Activated CD4-positive, alpha-beta T cell treated with anti-CD3 and anti-CD28 coated beads, Interleukin-2, amount 50 U/mL, for 1 hour (primary cell): ENCODE data around the gene MYH11.
"Not testable (repeated sequence)": the region's sequence is repeated elsewhere in the genome, so short reads cannot be mapped to it uniquely, and the experiment has no call there.

ENCODE experiments used
- DNase-seq: peaks from one replicate; pipeline ENCODE4 v3.0.0-alpha.2; 2020

Gene MYH11

DNA sequence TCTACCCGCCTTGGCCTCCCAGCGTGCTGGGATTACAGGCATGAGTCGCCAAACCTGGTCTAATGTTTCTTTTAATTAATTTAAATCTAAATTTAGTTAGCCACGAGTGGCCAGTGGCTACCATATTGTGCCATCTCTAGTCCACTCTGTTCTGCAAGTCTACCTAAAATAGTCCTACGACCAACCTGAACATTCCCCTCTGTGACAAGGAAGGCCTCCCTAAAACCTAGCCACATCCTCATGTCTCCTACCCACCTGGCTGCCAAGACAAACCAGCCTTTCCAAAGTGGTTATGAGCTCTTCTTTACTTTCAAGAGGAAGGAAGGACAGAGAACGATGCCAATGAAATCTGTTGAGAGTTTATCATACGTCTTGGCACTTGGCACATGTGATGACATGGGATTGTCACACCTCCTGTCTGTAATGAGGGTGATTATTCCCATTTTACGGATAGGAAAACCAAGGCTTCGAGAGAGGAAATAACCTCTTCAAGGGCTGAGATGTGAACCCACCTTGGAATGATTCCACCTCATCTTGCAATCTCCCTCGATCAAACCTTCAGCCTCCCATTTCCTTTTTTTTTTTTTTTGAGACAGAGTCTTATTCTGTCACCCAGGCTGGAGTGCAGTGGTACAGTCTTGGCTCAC is 19.7 kb downstream of the MYH11 start:
- no peak for DNase-seq

DNA sequence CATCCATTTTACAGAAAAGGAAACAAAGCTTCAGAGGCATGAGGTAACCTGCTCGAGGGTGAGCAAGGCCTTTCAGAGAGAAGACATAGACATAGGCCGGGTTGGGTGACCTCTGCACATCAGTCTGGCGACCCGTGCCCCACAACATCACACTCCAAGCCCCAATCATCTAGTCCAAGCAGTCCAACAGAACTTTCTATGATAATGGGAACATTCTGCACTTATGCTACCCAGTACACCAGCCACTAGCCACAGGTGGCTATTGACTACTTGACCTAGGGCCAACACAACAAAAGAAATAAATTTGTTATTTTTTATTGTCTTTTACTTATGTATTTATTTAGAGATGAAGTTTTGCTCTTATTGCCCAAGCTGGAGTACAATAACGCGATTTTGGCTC is 20.8 kb downstream of the MYH11 start:
- DNase-seq: no peak

DNA sequence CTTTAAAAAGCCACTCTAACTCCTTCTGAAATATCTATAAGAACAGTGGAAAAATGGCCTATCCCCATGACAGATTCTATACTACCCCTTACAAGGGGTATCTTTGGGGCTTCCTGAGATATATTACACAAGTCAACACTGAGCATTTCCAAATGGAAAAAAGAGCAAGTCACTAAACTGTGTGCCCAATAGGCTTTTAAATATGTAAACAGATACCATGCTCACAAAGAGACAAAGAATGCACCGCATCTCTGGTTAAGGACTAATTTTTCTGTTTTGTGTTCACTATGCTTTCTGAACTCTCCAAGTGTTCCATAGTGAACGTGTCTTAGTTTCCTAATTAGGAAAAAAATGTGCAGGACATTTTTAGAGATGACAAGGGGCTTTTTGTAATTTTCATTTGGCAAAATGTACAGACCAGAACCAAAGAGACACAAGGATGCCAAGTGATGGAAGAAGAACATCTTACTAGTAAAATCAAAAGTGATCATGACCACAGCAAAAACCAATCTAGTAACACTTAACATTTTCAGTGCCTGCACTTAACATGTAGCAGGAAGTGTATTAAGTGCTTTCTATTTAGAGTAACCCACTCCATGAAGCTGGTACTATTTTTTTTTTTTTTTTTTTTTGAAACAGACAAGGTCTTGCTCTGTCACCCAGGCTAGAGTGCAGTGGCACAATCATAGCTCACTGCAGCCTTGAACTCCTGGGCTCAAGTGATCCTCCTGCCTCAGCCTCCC is 21.5 kb downstream of the MYH11 start:
- no peak for DNase-seq

DNA sequence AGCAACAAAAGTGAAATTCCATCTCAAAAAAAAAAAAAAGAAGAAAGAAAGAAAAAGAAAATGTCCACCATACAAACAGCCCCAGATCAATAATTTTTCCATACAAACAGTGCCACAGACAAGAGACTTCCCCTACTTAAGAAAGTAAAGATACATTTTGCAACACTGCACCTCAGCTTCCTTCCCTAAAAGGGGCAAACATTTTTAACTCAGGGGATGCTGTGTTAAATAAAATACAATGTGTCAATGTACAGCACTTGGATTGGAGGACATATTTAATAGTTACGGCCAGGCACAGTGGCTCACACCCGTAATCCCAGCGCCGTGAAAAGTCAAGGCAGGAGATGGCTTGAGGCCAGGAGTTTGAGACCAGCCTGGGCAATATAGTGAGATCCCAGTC is 22.3 kb downstream of the MYH11 start:
- DNase-seq: no peak

DNA sequence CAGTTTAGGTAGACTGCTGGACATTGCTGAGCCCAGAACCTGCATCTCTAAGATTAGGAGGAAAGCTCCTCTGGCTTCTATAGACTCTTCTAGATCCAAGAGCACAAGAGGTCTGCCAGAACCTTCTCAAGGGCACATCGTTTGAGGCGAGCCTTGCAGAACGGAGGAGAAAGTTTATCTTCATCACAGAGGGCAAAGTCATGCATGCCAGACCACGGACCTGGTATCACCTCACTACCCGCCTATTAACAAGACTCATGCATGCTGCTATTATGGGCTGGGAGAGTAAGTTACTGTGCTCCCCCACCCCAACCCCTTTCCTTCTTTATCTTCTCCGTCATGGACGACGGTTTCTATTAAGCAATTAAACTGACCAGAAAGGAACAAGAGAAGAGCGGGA is 23.3 kb downstream of the MYH11 start:
- no peak for DNase-seq

DNA sequence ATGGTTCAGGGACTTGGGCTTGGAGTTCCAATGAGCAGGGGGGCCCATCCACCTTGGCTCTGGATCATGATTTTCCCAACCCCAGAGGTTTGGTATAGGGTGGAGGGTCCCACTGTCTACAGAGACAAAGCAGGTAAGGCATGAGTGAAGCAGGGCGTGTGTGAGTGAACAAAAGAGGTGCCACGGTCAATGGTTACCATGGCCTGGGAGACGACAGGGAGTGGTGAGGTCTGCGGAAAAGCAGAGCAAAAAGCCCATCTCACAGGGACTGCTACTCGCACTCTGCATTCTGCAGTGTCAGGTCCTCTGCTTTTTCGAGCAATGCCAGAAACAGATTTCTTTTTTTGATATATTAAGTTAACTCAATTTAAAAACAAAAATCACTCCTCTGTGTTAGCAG is 24.6 kb downstream of the MYH11 start:
- DNase-seq: no peak

DNA sequence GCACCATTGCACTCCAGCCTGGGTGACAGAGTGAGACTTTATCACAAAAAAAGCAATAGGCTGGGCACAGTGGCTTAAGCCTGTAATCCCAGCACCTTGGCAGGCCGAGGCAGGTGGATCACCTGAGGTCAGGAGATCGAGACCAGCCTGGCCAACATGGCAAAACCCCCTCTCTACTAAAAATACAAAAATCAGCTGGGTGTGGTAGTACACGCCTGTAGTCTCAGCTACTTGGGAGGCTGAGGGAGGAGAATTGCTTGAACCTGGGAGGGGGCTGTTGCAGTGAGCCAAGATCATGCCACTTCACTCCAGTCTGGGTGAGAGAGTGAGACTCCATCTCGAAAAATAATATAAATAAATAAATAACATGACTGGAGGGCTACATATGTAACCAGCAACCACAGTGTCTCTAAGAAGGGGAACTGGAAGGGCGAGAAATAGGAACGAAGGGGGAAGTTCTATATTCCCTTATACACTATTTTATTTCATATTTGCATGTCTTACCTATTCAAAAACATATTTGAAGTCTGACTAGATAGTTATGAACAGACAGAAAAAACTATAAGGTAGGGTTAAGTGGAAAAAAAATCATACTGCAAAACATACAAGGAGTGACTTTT is 25.9 kb downstream of the MYH11 start:
- no peak for DNase-seq

DNA sequence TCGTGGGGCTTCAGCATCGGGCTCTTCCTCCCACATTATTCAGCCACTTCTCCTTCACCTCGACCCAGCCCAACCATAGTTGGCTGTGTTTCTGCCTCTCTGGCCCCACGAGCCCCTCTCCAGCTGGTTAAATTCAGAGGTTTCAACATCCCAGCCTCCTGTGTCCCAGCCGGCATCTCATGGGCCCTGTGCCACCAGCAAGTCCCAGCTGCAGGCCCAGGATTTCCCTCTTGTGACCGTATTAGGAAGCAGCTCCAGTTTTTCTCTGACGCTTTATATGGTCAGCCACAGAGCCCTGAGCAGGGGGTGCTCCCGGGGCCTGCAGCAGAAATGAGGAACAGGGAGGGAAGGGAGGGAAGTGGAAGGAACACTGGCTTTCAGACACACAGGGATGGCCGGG is 27.4 kb downstream of the MYH11 start:
- no peak for DNase-seq

DNA sequence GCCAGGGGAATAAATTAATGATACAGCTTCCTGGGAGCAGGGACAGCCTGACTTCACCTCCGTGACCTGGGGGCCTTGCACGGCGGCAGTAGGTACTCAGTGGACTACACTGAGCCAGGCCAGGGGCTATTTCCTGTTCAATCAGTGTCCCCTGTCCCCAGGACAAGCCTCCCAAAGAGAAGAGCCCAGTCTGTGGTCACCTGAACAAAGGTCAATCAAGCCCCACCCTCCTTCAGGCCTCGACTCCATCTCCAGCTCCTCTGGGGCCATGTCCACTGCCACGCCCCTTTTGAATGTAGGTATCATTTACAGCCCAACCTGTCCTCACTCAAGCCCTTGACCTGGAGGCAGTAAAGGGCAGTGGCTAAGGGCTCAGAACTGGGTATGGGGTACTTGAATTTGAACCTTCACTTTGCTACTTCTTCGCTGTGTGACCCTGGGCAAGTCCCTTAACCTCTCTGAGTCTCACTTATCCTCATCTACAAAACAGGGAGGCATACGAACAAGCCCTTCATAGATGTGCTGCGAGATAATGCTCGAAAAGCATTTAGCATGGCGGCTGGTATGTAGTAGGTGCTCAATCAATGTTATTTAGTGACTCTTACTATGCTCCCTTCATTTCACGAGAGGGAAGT is 29.0 kb downstream of the MYH11 start:
- DNase-seq: no peak

DNA sequence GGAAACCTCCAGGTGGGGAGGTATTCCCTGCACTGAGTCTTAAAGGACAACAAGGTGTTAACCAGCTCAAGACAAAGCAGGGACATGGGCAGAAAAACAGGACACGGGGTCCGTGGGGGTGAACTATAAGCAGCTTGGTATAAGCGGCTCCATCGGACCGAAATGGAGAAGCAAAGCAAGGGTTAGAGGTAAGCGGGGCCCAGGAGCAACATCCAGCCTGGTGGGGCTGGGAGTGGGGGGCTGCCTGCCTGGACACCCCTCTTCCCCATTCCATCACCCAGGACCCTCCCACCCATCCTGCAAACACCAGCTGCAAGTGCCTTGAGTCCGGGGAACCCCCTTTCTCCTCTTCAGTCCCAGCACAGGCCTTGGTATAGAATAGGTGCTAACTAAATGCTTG is 29.5 kb downstream of the MYH11 start:
- no peak for DNase-seq

DNA sequence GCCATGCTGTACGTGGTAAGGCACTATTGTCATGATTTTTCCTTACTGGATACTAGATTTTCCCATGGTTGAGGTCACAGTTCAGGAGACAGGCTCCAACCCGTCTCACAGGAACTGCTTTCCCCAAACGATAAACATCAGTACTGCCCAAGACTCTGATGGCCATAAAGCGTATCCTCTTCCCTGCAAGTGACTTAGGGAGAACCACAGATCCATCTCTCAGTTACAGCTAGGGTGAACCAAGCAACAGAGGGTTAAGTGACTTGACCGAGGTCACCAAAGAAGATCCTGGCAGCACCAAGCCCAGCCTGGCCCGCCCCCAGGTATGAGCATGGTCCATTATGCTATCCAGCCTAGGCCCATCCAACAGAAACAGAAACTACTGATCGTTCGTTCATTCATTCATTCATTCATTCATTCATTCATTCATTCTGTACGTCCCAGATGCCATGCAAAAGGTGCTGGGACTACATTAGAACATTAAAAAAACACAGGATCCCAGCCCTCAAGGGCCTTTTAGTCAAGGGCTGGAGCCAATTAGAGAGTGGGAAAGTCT is 31.0 kb downstream of the MYH11 start:
- DNase-seq: no peak

DNA sequence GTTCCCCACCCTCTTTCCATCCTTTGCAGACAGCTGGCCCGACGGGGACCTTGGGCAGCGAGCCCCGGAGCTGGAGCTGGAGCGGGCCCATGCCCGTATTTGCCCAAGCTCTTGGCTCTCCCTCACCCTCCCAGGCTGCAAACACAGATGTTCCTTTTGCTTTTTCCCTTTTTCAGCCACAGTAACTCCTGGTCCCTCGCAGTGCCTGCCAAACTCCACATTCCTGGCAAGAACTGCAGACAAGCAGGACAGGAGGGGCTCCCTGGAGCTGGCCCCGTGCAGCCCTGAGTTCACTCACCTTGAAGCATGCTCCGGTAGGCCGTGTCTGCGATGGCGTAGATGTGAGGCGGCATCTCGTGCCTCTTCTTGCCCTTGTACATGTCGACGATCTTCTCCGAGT is 33.9 kb downstream of the MYH11 start:
- no peak for DNase-seq

DNA sequence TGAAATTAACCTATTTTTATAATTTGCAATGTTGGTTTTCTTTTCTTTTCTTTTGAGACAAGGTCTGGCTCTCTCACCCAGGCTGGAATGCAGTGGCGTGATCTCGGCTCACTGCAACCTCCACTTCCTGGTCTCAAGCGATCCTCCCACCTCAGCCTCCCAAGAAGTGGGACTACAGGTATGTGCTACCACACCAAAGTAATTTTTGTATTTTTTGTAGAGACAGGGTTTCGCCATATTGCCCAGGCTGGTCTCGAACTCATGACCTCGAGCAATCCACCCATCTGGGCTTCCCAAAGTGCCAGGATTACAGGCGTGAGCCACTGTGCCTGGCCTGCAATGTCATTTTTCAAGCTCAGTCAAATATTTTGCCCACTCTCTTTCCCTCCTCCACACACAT is 36.0 kb downstream of the MYH11 start:
- DNase-seq: no peak

DNA sequence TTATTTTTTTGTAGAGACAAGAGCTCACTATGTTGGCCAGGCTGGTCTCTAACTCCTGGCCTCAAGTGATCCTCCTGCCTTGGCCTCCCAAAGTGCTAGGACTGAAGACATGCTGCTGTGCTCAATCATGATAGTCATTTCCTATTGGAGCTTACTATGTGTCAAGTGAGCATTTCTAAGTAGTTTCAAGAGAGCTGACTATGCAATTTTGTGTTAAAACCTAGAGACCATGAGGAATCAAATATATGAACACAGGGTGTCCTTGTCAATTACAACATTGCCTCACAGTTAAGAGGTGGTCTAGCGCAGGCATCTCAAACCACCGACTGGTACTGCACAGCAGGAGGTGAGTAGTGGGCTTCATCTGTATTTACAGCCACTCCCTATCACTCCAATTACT is 37.8 kb downstream of the MYH11 start:
- DNase-seq: no peak

DNA sequence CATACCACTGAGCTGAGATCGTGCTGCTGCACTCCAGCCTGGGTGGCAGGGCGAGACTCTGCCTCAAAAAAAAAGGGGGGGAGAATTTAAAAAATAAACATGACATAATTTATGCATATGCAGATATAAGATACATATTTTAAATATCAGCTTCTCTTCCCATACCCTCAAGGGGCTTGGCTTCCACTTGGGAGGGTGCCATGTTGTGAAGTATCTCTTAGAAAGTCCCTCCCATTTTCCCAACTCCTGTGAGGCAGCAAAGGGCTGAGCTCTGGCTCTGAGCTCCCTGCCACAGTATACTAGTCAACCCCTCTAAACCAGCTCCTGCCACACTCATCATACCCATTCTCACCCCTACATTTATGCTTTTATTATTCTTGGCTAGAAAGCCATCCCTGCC is 39.4 kb downstream of the MYH11 start:
- no peak for DNase-seq

DNA sequence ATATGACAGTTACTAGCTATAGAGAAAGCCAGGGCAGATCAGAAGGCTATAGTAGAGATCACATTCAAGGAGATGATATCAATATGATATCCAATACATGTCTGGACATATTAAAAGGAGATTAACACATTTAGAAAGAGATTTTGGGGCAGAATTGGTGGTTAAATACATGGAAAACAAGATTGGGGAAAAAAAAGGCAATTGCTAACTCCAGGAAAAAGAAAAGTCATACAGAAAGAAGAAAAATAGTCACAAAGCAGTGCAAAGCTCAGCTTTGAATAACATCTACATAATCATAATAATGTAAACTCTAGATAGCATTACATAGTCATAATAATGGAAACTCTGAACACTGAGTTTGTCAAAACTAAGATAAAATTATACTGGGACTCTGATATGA is 40.6 kb downstream of the MYH11 start:
- no peak for DNase-seq

DNA sequence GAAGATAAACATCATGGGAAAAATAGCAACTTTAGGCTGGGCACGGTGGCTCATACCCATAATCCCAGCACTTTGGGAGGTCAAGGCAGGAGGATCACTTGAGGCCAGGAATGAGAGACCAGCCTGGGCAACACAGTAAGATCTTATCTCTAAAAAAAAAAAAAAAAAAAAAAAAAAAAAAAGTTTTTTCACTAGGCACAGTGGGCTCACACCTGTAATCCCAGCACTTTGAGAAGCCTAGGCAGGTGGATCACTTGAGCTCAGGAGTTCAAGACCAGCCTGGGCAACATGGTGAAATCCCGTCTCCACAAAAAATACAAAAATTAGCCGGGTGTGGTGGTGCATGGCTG is 44.5 kb downstream of the MYH11 start:
- DNase-seq: not testable (repeated sequence)

DNA sequence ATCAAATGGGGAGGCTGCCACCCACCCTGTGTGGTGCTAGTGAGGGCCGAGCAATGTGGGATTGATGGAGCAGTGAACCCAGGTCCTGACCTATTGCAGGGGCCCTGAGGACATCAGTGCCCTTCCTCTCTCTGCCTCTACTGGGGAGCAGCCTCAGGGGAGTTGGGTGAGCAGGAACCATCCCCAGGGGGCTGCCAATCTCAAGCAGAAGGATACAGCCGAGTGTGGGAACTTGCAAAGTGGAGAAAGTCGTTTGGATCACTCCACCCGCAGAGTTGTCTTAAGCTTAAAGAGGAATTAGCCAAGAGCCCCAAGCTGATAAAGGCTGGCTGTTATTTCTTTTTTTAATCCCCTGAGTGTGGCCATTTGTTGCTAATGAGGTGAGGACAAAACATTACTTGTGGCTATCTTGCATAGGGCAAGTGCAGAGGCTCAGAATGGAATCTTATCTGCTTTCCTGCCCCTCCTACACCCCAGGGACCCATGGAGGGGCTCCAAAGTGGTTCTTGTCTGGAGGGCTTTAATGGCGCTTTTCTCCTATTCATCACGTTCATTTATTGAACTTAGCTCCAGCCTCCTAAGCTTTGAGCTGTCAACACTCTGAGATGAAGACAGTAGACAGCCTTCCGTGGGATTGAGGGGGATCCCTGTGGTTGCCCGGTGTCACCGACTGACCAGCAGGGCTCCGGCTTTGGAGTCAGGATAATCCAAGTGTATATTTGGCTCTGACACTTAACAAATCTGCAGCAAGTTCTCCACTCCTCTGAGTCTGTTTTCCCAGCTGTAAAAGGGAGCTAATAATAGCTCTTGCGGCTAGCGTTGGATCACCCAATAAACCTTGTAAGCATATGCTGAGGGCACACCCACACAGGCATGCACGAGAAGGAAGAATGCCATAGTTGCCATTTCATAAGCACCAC is 45.1 kb downstream of the MYH11 start:
- DNase-seq: no peak

DNA sequence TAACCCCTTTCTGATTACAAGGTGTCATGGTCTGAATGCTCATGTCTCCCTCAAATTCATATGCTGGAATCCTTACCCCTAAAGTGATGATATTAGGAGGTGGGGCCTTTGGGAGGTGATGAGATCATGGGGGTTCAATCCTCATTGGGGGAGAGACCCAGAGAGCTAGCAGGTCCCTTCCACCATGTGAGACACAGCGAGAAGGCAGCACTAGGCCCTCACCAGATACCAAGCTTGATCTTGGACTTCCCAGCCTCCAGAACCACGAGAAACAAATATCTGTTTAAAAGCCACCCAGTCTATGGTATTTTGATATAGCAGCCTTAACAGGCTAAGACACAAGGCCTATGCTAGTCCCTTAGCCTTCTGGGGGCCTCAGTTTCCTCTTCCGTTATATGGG is 45.9 kb downstream of the MYH11 start:
- no peak for DNase-seq

DNA sequence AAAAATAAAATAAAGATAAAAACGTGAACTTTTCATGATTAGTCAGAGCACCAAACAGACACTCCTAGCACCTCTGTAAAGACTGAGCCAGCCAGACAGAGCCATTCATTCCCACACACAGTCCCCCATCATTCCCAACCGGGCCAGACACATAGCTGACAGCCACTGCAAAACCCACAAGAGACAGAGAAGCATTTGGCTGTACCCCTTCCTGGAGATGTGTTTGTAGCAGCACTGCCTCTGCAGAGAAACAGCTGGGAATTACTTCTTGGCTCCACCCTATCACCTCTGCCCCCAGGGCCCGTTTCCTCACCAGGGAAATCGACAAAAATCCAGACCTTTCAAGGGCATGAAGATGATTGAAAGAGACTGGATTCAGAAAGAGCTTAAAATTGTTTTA is 46.4 kb downstream of the MYH11 start:
- no peak for DNase-seq

DNA sequence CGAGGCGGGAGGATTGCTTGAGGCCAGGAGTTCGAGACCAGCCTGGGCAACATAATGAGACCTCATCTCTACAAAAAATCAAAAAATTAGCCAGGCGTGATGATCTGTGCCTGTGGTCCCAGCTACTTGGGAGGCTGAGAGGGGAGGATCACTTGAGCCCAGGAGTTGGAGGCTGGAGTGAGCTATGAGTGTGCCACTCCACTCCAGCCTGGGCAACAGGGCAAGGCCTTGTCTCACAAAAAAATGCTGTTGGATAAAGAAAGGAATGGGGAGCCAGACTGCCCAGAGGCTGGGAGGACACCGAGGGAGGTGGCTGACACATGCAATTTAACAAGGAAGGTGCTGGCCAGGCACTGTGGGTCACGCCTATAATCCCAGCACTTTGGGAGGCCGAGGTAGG is 47.5 kb downstream of the MYH11 start:
- not testable (repeated sequence) for DNase-seq

DNA sequence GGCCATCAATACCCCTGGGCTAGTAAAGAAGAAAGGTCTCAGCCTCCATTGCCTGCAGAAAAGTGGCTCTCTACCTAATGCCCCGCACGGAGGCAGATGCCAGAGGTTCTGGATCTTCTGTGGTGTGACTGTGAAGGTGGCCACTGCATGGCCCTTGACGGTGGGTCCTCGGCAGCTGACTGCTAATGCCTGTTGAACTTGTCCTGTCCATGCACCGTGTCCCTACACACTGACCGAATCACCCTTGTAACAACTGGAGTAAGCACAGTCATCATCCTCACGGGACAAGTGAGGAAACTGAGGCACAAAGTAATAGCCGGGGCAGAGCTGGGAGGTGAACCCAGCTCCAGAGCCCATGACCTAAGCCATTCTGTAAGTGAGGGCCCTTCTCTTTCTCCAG is 48.8 kb downstream of the MYH11 start:
- DNase-seq: no peak

DNA sequence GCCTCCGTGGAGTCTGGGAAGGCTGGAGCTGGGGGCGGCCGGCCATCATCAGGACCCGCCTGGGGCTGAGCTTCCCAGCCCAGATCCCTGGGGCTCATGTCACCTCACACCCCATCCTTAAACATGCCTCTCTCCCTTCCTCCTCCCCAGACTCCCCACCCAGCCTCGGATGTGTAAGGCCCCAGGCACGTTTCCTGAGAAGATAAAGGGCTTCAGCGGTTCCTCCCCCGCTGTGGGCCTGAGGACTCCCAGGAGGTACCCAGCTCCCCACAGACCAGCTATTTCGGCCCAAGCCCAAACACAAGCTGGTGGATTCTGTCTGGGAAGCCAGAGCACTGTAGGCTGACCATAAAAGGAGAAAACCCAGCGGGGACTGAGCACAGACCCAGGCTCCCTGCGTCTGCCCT is 49.2 kb downstream of the MYH11 start:
- DNase-seq: no peak
